NCI-H1436 (cell line): ENCODE measurements around the gene DCT.
A peak's percentile ranks its signal among the peaks of the same experiment; 100 is the strongest.

Experiments used
- DNase-seq: peaks from one replicate; lab custom pipeline; 2025; lab: John Stamatoyannopoulos, UW

The DCT gene

DNA sequence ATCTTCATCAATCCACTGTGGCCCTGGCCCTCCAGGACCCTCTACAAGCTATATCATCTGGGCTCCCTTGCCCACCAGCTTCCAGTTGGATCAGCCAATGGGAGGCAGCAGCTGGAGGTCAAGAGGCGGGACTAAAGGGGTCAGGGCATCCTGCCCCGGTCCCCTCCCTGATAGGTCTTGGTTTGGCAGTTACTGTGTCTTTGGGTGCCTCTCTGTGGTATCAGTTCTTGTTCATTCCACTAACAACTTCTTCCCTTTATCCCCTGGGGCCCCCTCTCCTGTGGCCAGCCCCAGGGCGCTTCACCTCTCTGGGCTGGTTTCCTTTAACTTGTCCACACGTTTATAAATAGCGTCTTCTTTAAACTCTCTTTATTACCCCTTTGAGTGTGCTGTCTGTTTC lies 83.6 kb downstream of the DCT start:
- DNase-seq, result no peak

- peak; percentile 22 for DNase-seq
Measured at GRCh38 chr13:94394723-94395122, 84.8 kb downstream of the DCT start.

GRCh38 chr13:94390881-94391280 lies 88.6 kb downstream of the DCT start:
- DNase-seq, result no peak

DNA sequence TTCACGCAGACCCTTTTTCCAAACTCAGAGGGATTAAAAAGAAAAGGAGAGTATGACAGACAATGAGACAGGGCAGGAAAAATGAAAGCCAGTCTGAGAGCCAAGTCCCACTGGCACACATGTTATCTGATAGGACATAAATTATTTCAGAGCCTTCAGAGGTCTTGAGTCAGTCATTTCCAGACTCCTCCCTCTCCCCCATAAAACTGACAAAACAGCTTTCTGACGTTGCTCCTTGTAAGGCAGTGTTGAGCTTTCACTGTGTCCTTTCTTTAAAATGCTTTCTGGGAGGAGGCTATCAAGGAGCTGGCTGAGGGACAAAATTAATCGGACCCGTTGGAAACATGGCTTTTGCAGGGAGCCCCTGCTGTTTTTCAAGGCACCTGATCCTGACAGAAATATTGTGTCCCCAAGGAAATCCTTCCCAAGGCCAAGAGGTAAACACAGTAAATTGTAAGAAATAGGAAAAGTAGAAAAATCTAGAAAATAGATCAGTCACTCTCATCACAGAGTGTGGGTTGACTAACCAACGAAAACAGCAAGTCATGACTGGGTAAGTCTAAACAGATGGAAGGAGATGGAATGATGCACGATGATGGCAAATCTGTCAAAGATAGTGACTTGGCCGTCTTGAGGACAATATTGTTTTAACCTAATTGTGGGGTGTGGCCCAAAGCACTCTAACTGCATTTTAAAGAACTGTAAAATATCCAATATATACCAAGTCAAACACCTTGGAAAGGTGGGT lies 89.7 kb downstream of the DCT start:
- DNase-seq, result no peak

GRCh38 chr13:94387047-94387446 lies 92.4 kb downstream of the DCT start:
- DNase-seq, result no peak
